GM12873 (cell line): Measurements from ENCODE around the gene GSE1.

Source experiments
- TF ChIP-seq, protein P1 (sequence below): IDR thresholded peaks from 2 replicates; pipeline ENCODE4 v1.5.1; 2012; ENCODE audit warnings: low read depth, mild to moderate bottlenecking, moderate library complexity, low read length, control low read depth; ENCODE audit not compliant: insufficient read depth; ENCODE audit errors: missing control alignments

The GSE1 gene

DNA sequence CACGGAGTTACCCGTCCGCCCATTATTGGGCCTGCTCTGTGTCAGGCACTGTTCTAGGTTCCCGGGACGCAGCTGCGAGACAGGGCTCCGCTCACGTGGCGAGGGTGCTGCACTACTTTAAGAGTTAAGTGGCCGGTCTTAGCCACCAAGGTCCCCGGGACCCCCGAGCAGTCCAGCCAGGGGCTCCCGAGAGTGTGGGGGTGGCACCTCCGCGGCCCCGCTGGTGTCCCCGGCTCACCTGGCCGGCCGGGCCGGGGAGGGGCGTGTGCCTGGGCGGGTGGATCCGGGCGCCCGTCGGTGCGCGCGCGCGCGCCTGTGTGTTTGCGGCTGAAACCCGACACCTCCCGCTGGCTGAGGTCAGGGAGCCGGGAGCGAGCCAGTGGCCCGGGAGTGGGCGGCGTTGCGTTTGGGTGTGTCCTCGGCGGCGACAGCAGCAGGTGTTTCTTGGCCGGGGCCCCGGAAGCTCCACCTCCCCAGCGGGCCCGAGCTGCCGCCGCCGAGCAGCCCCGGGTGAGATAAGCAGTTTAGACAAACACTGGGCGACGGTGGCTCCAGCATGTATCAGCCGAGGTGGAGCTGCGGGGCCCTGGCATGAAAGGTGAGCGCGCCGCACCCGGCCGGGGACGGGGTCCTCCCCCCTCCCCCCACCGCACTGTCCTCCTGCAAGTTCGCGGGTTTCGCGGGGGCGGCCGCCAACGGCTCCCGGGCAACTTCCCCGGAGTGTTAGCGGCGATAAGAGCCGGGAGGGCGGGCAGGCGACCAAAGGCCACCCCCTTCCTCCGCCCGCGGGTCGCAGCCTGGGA lies at the start of gene GSE1:
GSE1 (plus strand) TSS at position 522 of the 803 bp plus-strand sequence; CDS start at position 592, 70 bp downstream.
- TF ChIP-seq, protein P1, sequence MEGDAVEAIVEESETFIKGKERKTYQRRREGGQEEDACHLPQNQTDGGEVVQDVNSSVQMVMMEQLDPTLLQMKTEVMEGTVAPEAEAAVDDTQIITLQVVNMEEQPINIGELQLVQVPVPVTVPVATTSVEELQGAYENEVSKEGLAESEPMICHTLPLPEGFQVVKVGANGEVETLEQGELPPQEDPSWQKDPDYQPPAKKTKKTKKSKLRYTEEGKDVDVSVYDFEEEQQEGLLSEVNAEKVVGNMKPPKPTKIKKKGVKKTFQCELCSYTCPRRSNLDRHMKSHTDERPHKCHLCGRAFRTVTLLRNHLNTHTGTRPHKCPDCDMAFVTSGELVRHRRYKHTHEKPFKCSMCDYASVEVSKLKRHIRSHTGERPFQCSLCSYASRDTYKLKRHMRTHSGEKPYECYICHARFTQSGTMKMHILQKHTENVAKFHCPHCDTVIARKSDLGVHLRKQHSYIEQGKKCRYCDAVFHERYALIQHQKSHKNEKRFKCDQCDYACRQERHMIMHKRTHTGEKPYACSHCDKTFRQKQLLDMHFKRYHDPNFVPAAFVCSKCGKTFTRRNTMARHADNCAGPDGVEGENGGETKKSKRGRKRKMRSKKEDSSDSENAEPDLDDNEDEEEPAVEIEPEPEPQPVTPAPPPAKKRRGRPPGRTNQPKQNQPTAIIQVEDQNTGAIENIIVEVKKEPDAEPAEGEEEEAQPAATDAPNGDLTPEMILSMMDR, result no peak

DNA sequence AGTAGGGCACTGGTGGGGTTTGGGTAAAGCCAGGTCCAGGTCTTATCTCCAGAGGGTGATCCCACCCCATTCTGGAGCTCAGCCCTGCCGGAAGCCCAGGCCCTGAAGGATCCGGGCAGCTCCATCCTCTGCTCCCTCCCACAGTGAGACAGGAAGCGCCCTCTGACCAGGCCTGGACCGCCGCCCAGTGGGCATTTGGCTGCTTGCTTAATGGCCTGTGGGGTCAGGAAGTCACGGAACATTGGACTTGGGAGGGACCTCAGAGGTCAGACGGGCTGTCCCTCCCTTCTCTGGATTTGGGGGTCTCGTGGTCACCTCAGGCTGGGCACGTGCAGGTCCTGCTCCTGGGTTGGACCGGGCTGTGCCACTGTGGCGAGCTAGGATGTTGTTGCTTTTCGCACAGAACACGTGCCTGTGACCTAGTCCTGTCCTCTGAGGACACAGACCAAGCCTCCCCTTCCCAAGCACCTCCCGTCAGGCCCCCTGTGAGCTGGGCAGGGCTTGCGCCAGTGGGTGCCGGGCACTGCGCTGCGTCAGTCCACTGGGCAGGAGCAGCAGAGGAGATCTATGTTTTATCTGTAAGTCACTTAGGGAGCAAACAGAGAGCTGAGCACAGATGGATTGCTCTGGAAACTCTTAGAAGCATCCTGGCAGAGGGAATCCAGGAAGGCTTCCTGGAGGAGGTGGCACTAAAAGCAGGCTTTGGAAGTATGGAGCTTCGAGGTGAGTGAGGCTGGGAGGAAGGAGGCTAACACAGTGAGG lies 49.4 kb upstream of the GSE1 start:
- TF ChIP-seq, protein P1, result no peak

DNA sequence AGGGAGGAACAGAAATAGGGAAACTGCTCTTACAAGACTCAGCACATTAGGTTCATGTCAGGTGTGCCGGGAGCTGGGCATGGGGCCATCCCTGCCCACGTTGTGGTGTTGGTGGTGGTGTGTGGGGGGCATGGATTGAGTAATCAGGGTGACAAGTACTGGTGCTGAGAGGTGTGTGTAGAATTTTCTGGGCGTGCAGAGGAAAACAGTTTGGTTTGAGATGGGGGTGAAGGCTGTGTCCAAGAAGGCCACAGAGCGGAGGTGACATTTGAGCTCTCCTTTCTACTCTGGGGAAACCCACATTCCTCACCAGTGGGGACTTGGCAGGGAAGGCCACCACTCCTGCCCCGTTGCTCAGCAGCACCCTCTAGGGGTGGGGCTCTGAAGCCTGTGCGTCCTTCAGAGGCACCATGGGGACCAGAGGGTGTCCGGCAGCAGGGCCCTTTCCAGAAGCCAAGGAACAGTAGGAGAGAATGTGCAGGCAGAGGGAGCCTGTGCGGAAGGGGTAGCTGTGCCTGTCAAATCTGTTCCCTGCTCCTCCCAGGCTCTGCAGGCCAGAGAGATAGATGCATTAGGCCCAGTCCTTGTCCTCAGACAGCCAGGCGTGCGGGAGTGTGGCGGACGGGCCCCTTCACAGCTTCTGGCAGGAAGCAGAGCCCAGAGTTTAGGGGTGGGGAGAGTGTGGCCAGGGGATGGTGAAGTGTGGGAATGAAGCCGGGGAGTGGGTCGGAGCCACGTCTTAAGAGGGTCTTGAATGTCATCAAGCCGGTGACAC lies 48.7 kb upstream of the GSE1 start:
- TF ChIP-seq, protein P1, result peak; percentile 80

DNA sequence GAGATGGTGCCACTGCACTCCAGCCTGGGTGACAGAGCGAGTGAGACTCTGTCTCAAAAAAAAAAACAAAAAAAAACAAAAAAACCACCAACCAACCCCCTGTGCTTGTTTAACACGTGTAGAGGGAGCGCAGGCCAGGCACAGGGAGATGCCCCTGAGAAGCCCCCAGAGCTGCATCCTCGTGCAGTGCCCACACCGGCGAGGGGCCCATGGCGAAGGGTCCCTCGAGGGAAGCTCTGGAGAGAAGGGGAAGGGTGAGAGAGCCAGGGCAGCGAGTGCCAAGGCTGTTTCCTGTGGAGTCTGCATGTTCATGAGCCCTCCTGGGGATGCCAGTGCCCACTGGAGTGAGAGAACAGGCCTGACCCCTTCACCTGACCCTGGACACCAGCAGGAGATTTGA lies 47.8 kb upstream of the GSE1 start:
- TF ChIP-seq, protein P1, result no peak

DNA sequence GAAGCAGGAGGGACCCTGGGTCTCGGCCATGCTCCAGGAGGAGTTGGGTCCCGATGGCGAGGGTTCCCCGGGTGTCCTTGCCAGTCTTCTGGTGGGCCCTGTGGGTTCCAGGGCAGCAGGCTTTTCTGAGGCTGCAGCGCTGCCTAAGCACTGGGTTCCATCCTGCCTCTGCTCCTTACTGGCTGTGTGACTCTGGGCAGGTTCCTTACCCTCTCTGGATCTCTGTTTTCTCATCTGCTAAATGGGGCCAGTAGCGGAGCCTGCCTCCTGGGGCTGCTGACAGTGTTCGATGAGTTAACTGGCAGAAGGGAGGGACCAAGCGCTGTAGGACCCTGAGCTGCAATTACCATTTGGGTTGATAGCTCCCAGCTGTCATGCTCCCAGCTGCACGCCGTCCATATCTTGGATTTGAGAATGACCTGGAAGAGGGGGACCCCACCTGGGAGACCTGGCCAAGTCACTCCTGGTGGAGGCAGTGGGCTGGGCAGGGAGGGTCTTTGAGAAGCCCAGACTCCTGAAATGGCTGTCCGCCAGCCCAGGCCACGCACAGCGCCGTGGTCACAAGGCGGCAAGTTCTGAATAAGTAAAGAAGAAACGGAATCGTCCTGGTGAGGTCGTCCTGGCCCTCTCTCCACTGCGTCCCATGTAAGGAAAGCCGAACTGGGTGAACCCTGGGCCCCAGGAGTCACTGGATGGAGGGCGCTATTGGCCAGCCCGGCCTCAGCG lies 47.2 kb upstream of the GSE1 start:
- TF ChIP-seq, protein P1, result no peak

DNA sequence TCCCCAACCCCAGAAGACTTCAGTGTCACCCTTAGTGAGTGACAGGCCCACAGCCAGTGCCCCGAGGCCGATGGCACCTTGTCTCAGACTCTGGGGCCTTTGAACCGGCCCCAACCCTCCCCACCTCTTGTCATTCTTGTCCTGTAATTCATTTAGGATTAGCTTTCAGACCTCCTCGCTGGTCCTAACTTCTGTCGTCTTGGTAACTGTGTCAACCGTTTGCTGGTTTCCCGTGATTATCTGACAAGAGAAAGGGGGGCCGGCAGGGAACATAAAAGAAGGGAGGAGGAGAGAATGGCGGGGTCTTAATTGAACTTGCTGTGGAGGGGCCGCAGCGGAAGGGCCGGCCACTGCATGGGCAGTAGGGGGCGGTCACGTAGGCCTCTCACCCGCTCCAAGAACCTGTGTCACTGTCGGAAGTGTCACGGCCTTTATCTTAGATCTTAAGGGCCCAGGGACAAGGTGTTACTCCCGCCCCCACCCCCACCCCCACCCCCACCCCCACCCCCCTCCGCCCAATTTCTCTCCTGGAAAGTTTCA lies 46.5 kb upstream of the GSE1 start:
- TF ChIP-seq, protein P1, result no peak
